Neural cell (in vitro differentiated cells): ENCODE measurements around the gene LIPA.

Source experiments
- TF ChIP-seq, protein P1 (sequence below): IDR thresholded peaks from 2 replicates; pipeline ENCODE4 v1.6.1; 2012; ENCODE audit warnings: borderline replicate concordance
- TF ChIP-seq, protein P2 (sequence below): fragments of 450-650 bp; IDR thresholded peaks from 2 replicates; pipeline ENCODE4 v1.5.1; 2014; ENCODE audit warnings: antibody characterized with exemption, mild to moderate bottlenecking, moderate library complexity; ENCODE audit not compliant: poor library complexity, severe bottlenecking

DNA sequence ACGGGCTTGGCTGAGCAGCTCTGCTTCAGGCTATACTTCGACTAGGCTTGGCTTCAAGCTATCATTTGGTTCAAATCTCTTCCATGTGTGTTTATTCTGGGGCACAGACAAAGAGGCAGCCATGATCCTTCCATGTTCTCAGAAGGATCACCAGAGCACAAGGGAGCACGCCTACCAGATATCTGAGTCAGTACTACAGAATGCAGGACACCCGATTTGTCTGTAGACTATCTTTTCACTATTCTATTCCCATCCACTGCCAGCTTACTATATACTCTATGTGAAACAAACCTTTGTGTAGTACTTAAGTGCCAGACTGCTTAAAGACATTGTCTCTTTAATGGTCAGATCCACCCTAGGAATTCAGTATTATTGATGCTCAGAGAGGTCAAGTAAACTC, 79.6 kb downstream of the LIPA start:
- TF ChIP-seq, protein P1, sequence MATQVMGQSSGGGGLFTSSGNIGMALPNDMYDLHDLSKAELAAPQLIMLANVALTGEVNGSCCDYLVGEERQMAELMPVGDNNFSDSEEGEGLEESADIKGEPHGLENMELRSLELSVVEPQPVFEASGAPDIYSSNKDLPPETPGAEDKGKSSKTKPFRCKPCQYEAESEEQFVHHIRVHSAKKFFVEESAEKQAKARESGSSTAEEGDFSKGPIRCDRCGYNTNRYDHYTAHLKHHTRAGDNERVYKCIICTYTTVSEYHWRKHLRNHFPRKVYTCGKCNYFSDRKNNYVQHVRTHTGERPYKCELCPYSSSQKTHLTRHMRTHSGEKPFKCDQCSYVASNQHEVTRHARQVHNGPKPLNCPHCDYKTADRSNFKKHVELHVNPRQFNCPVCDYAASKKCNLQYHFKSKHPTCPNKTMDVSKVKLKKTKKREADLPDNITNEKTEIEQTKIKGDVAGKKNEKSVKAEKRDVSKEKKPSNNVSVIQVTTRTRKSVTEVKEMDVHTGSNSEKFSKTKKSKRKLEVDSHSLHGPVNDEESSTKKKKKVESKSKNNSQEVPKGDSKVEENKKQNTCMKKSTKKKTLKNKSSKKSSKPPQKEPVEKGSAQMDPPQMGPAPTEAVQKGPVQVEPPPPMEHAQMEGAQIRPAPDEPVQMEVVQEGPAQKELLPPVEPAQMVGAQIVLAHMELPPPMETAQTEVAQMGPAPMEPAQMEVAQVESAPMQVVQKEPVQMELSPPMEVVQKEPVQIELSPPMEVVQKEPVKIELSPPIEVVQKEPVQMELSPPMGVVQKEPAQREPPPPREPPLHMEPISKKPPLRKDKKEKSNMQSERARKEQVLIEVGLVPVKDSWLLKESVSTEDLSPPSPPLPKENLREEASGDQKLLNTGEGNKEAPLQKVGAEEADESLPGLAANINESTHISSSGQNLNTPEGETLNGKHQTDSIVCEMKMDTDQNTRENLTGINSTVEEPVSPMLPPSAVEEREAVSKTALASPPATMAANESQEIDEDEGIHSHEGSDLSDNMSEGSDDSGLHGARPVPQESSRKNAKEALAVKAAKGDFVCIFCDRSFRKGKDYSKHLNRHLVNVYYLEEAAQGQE = no peak
- TF ChIP-seq, protein P2, sequence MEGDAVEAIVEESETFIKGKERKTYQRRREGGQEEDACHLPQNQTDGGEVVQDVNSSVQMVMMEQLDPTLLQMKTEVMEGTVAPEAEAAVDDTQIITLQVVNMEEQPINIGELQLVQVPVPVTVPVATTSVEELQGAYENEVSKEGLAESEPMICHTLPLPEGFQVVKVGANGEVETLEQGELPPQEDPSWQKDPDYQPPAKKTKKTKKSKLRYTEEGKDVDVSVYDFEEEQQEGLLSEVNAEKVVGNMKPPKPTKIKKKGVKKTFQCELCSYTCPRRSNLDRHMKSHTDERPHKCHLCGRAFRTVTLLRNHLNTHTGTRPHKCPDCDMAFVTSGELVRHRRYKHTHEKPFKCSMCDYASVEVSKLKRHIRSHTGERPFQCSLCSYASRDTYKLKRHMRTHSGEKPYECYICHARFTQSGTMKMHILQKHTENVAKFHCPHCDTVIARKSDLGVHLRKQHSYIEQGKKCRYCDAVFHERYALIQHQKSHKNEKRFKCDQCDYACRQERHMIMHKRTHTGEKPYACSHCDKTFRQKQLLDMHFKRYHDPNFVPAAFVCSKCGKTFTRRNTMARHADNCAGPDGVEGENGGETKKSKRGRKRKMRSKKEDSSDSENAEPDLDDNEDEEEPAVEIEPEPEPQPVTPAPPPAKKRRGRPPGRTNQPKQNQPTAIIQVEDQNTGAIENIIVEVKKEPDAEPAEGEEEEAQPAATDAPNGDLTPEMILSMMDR = no peak
